HepG2 (cell line): ENCODE results near the gene NUP85. TPM values are rescaled to one million over a fixed set of nuclear protein-coding genes. Genes with fewer than 3 reads are reported as not detected.

Experiments
- AHDC1 ChIP-seq: sonication (generic); formaldehyde crosslinking; IDR thresholded peaks from 2 replicates; pipeline ENCODE4 v1.5.1; 2020; ENCODE audit warnings: mild to moderate bottlenecking, missing genetic modification reagents, borderline replicate concordance
- ARHGAP35 ChIP-seq: sonication (generic); formaldehyde crosslinking; IDR thresholded peaks from 2 replicates; pipeline ENCODE4 v1.9.0; 2022; ENCODE audit warnings: mild to moderate bottlenecking, inconsistent platforms, moderate library complexity, missing genetic modification reagents, borderline replicate concordance
- MED1 ChIP-seq: sonication (generic); formaldehyde crosslinking; IDR thresholded peaks from 2 replicates; pipeline ENCODE4 v1.4.0; 2020; ENCODE audit warnings: missing genetic modification reagents
- MEIS1 ChIP-seq: sonication (generic); formaldehyde crosslinking; IDR thresholded peaks from 2 replicates; pipeline ENCODE4 v1.9.0; 2021; ENCODE audit warnings: mild to moderate bottlenecking, missing genetic modification reagents, moderate library complexity, borderline replicate concordance
- ONECUT2 ChIP-seq: sonication (generic); formaldehyde crosslinking; IDR thresholded peaks from 2 replicates; pipeline ENCODE4 v1.4.0; 2020; ENCODE audit warnings: missing genetic modification reagents
- PTBP1 ChIP-seq: fragments of 200-400 bp; formaldehyde crosslinking; IDR thresholded peaks from 2 replicates; pipeline ENCODE4 v1.6.1; 2018; ENCODE audit warnings: low read length, low read depth; ENCODE audit not compliant: poor library complexity, severe bottlenecking
- UBTF ChIP-seq: sonication (generic); formaldehyde crosslinking; IDR thresholded peaks from 2 replicates; pipeline ENCODE4 v1.4.0; 2020; ENCODE audit warnings: mild to moderate bottlenecking, missing genetic modification reagents
- ZFP82 ChIP-seq: sonication (generic); formaldehyde crosslinking; IDR thresholded peaks from 2 replicates; pipeline ENCODE4 v1.5.1; 2020; ENCODE audit warnings: mild to moderate bottlenecking, missing genetic modification reagents, borderline replicate concordance
- ZNF274 ChIP-seq: sonication (generic); formaldehyde crosslinking; IDR thresholded peaks from 2 replicates; pipeline ENCODE4 v1.5.1; 2020; ENCODE audit warnings: mild to moderate bottlenecking, missing genetic modification reagents
- ZNF292 ChIP-seq: sonication (generic); formaldehyde crosslinking; IDR thresholded peaks from 2 replicates; pipeline ENCODE4 v1.8.1; 2022; ENCODE audit warnings: mild to moderate bottlenecking, low read depth, missing genetic modification reagents, borderline replicate concordance
- ZNF441 ChIP-seq: sonication (generic); formaldehyde crosslinking; IDR thresholded peaks from 2 replicates; pipeline ENCODE4 v1.7.0; 2021; ENCODE audit warnings: missing genetic modification reagents, borderline replicate concordance
- ZNF557 ChIP-seq: sonication (generic); formaldehyde crosslinking; IDR thresholded peaks from 2 replicates; pipeline ENCODE4 v1.4.0; 2020; ENCODE audit warnings: missing genetic modification reagents
- ZNF564 ChIP-seq: sonication (generic); formaldehyde crosslinking; IDR thresholded peaks from 2 replicates; pipeline ENCODE4 v1.8.1; 2023; ENCODE audit warnings: mild to moderate bottlenecking, missing genetic modification reagents
- ZNF570 ChIP-seq: sonication (generic); formaldehyde crosslinking; IDR thresholded peaks from 2 replicates; pipeline ENCODE4 v1.4.0; 2020; ENCODE audit warnings: mild to moderate bottlenecking, missing genetic modification reagents, borderline replicate concordance
- ZNF724P ChIP-seq: sonication (generic); formaldehyde crosslinking; IDR thresholded peaks from 2 replicates; pipeline ENCODE4 v1.8.0; 2022; ENCODE audit warnings: missing genetic modification reagents, borderline replicate concordance
- ZNF788 ChIP-seq: sonication (generic); formaldehyde crosslinking; IDR thresholded peaks from 2 replicates; pipeline ENCODE4 v1.5.0; 2020; ENCODE audit warnings: mild to moderate bottlenecking, missing genetic modification reagents, borderline replicate concordance
- polyA plus RNA-seq, 8 experiments: library from polyadenylated mRNA; depleted of rRNA in 3 of 8; stranded (reverse) in 7 of 8; unstranded in 1 of 8; fragments of >200 nt; fragmentation: Illumina TruSeq in 4 of 8; extraction: Trizol in 4 of 8; gene quantifications; 2 replicates each; pipeline versions ENCODE4 v1.2.1 to v1.2.3, GENCODE V29; 2011 to 2016; ENCODE audit warnings: low read depth in 4 of 8, missing spikeins in 1 of 8, mixed read lengths in 1 of 8; ENCODE audit not compliant: insufficient read depth in 1 of 8
- total RNA-seq, 5 experiments: library from RNA; depleted of rRNA; stranded (reverse); fragments of >200 nt; fragmentation: Illumina TruSeq; extraction: Trizol; gene quantifications; 2 replicates each; pipeline ENCODE4 v1.2.3, GENCODE V29; 2016; ENCODE audit warnings: low read depth in 1 of 5

The NUP85 gene
- total and polyA plus RNA-seq, 2 of the 13 experiments (the other 11 are each of a cell fraction or from before 2014, with no cell fraction given), result 89.1 to 124 TPM

- TF ChIP-seq ARHGAP35 (no peak), MEIS1 (CRISPR knock-in tag) (no peak), UBTF (CRISPR knock-in tag) (peak; percentile 76; the same call in 1 of the 2 replicates), ZNF724P (CRISPR knock-in tag) (no peak), ZNF292 (CRISPR knock-in tag) (no peak), ZNF570 (CRISPR knock-in tag) (no peak), AHDC1 (CRISPR knock-in tag) (0 out of 2 replicates have a peak, but pooled peaks have one; percentile 4), ONECUT2 (no peak), ZFP82 (CRISPR knock-in tag) (no peak; the same call in 1 of the 2 replicates), ZNF441 (CRISPR knock-in tag) (no peak), ZNF274 (no peak), PTBP1 (no peak), ZNF557 (CRISPR knock-in tag) (0 out of 2 replicates have a peak, but pooled peaks have one; percentile 36), ZNF564 (CRISPR knock-in tag) (no peak), ZNF788 (CRISPR knock-in tag) (peak; percentile 71), MED1 (CRISPR knock-in tag) (peak; percentile 66)
These were observed 22.7 kb upstream of the NUP85 start, which contains the start of gene SUMO2 (continued) for GRCh38 chr17:75182569-75183436.
